ENCODE results near the gene SLC25A38. TPM values are rescaled to one million over a fixed set of nuclear protein-coding genes. Genes with fewer than 3 reads are reported as not detected.

Gene SLC25A38
- 14.6 and 15.4 TPM in 2 replicates for total RNA-seq (ENCODE audit: low replicate concordance)

GRCh38 chr3:39383045-39383880 is at the start of gene SLC25A38:
SLC25A38 (plus strand) TSS chr3:39383370; CDS start chr3:39383725, 355 bp downstream.

GRCh38 chr3:39406368-39407258 is 23.4 kb downstream of the SLC25A38 start, which contains the start of gene RPSA:
RPSA (plus strand) TSS chr3:39406720; CDS start chr3:39407654, 934 bp downstream.

Other genes with a start within 250 kb of the SLC25A38 start
- 2.8 and 18.2 TPM in 2 replicates for gene CSRNP1, start 229.8 kb upstream of the SLC25A38 start, total RNA-seq (ENCODE audit: low replicate concordance)
- gene XIRP1, start 190.8 kb upstream of the SLC25A38 start, total RNA-seq (ENCODE audit: low replicate concordance), result not detected in 2 replicates
- gene CX3CR1, start 103.3 kb upstream of the SLC25A38 start, total RNA-seq (ENCODE audit: low replicate concordance), result under 0.01 TPM in 1 of 2 replicates, not detected in the other
- not detected in 2 replicates for gene CCR8, start 53.7 kb upstream of the SLC25A38 start, total RNA-seq (ENCODE audit: low replicate concordance)
- 794 and 1,937 TPM in 2 replicates for gene RPSA, start 23.4 kb downstream of the SLC25A38 start, total RNA-seq (ENCODE audit: low replicate concordance)
- under 0.01 TPM in 1 of 2 replicates, not detected in the other for gene MOBP, start 84.3 kb downstream of the SLC25A38 start, total RNA-seq (ENCODE audit: low replicate concordance)

Data from smooth muscle cell of the coronary artery (primary cell).